ENCODE data around the gene CDO1.

DNA sequence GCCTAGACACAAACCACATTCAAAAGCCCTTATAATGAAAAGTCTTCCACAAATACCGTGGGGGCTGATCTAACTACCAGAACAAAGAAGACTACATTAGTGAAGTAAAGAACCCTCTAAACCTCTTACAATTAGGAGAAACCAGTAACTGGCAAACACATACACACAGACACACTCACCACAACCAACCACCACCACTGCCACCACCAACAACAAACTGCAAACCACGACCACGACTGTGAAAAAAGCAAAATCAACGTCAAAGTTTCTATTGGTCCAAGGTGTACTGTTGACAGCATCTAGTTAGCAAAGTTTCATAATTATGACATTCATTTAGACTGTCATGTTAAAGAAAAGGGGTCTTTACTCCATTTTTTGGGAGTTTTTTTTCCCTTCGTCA lies 2.7 kb downstream of the CDO1 start:
- TF ChIP-seq CTCF (IDR thresholded peaks at IDR 0.05) = no peak
- TF ChIP-seq POLR2A (IDR thresholded peaks at IDR 0.05; ENCODE audit: low read depth) = no peak
- no peak for TF ChIP-seq POLR2AphosphoS5 (IDR thresholded peaks at IDR 0.05)
- TF ChIP-seq EP300 (IDR thresholded peaks at IDR 0.05) = no peak

Measured in esophagus muscularis mucosa (tissue), 4 donors.